CD4-positive, alpha-beta T cell (primary cell): Measurements from ENCODE around the gene RGMA. TPM values are rescaled to one million over a fixed set of nuclear protein-coding genes. Genes with fewer than 3 reads are reported as not detected.

Source experiments
- ATAC-seq: fragments of 200-7000 bp; cut with Tn5 transposase; one replicate; pipeline ENCODE4 v1.10.0; 2022; ENCODE audit warnings: mild to moderate bottlenecking; ENCODE audit not compliant: poor library complexity
- CTCF ChIA-PET: fragments of 350-600 bp; sonication (Branson Sonifier 250); formaldehyde crosslinking; loops from one replicate; lab custom pipeline; 2021; ENCODE audit warnings: antibody characterized with exemption, inconsistent platforms; lab: Charles Lee
- POLR2A ChIA-PET: fragments of 350-600 bp; sonication (Branson Sonifier 250); formaldehyde crosslinking; loops from one replicate; lab custom pipeline; 2021; ENCODE audit warnings: antibody characterized with exemption, inconsistent platforms; lab: Charles Lee
- DNase-seq, 14 experiments: peaks; one replicate each; pipeline ENCODE4 v3.0.0-alpha.2; 2013 to 2020; ENCODE audit warnings: mixed read lengths in 2 of 14
- H3K27ac ChIP-seq, 2 donors: one replicate each; pipeline versions ENCODE4 v1.5.1 to v1.7.0; 2013; ENCODE audit warnings: low read length in 2 of 2, low read depth in 1 of 2, mild to moderate bottlenecking in 1 of 2
- H3K27me3 ChIP-seq, 2 experiments: 1 replicate in 1 of 2; 2 replicates in 1 of 2; pipeline versions ENCODE4 v1.6.1 to v1.7.0; 2013; ENCODE audit warnings: low read length in 2 of 2, control low read depth in 1 of 2, mild to moderate bottlenecking in 1 of 2, moderate library complexity in 1 of 2; ENCODE audit not compliant: insufficient read depth in 2 of 2, control insufficient read depth in 1 of 2
- H3K36me3 ChIP-seq: one replicate; pipeline ENCODE4 v1.6.1; 2013; ENCODE audit warnings: low read length, control low read depth; ENCODE audit not compliant: insufficient read depth
- H3K4me1 ChIP-seq: one replicate; pipeline ENCODE4 v1.6.1; 2013; ENCODE audit warnings: low read length, control low read depth; ENCODE audit not compliant: insufficient read depth
- H3K4me3 ChIP-seq: one replicate; pipeline ENCODE4 v1.5.1; 2013; ENCODE audit warnings: mild to moderate bottlenecking, low read length, moderate library complexity
- H3K9me3 ChIP-seq, 2 experiments: 1 replicate in 1 of 2; 2 replicates in 1 of 2; pipeline versions ENCODE4 v1.6.1 to v1.7.0; 2013; ENCODE audit warnings: low read length in 2 of 2, mild to moderate bottlenecking in 2 of 2, control low read depth in 1 of 2, moderate library complexity in 1 of 2; ENCODE audit not compliant: control insufficient read depth in 1 of 2, insufficient read depth in 1 of 2
- H3K27ac Mint-ChIP-seq: one replicate; pipeline ENCODE4 v1.8.0; 2020; ENCODE audit warnings: mixed read lengths
- H3K27me3 Mint-ChIP-seq: one replicate; pipeline ENCODE4 v1.8.0; 2021; ENCODE audit warnings: mixed read lengths
- H3K36me3 Mint-ChIP-seq: one replicate; pipeline ENCODE4 v1.8.0; 2021; ENCODE audit warnings: low read depth, mixed read lengths
- H3K4me1 Mint-ChIP-seq: one replicate; pipeline ENCODE4 v1.8.0; 2021; ENCODE audit warnings: low read depth, mixed read lengths
- H3K4me3 Mint-ChIP-seq: one replicate; pipeline ENCODE4 v1.8.0; 2020; ENCODE audit warnings: mild to moderate bottlenecking, mixed read lengths
- H3K9me3 Mint-ChIP-seq: one replicate; pipeline ENCODE4 v1.8.0; 2020; ENCODE audit warnings: mixed read lengths
- CTCF ChIP-seq: fragments of 200-600 bp; IDR thresholded peaks from one replicate; pipeline ENCODE4 v1.8.0; 2022; ENCODE audit warnings: antibody characterized with exemption, mild to moderate bottlenecking
- intact Hi-C, 2 experiments: fragments of 100-400 bp; cut with DNase I in 1 of 2; cut with micrococcal nuclease in 1 of 2; formaldehyde crosslinking; loops; one replicate each; pipeline versions ENCODE4 v1.15.1 to v1.9.0; 2023 to 2025; cut with DNase I, micrococcal nuclease
- total RNA-seq, 174 experiments: library from RNA in 2 of 174; stranded (reverse) in 2 of 174; gene quantifications; one replicate each; pipeline ENCODE4 v1.2.3 and lab custom pipeline; 2021 to 2026

RGMA gene
- total RNA-seq, 2 experiments from 2014 or later = not detected

- H3K27ac ChIP-seq = no peak overlapping the region
- H3K36me3 ChIP-seq = peaks cover 98% of the 10 kb centered on the region
- ChIA-PET CTCF (interaction anchor here (2.0 to 2.2 kb wide), 2 partner anchors 10 to 11 kb away, joined by 5 read pairs; no protein-coding TSS in a partner anchor), POLR2A (no interaction called here)
- H3K27me3 ChIP-seq = no peaks in the 10 kb centered on the region
- Mint-ChIP-seq H3K9me3 (no peaks in the 10 kb centered on the region), H3K27ac (peak overlapping the region; percentile 7), H3K4me1 (peaks cover 42% of the 10 kb centered on the region), H3K36me3 (peaks cover 95% of the 10 kb centered on the region), H3K4me3 (no peak overlapping the region), H3K27me3 (no peaks in the 10 kb centered on the region)
- H3K4me1 ChIP-seq = peaks cover 7% of the 10 kb centered on the region
- TF ChIP-seq CTCF = no peak
- H3K9me3 ChIP-seq = no peaks in the 10 kb centered on the region
- no peak for DNase-seq
- H3K4me3 ChIP-seq = no peak overlapping the region
- intact Hi-C loops = loop anchor here (5.0 to 10.0 kb wide), 2 partner anchors 33 to 195 kb away; no protein-coding TSS in a partner anchor
- ATAC-seq = no peak
These were observed 99.0 kb downstream of the RGMA start for GRCh38 chr15:92990031-92990430.

- DNase-seq = no peak
- peaks cover 95% of the 10 kb centered on the region for H3K36me3 Mint-ChIP-seq
- Histone ChIP-seq H3K27me3 (no peaks in the 10 kb centered on the region), H3K9me3 (no peaks in the 10 kb centered on the region), H3K36me3 (peaks cover 98% of the 10 kb centered on the region), H3K4me1 (peaks cover 7% of the 10 kb centered on the region), H3K4me3 (no peak overlapping the region), H3K27ac (no peak overlapping the region)
- peak overlapping the region; percentile 7 for H3K27ac Mint-ChIP-seq
- ChIA-PET POLR2A (interaction anchor here (0.6 kb wide), 1 partner anchor 44 kb away, joined by 3 read pairs; no protein-coding TSS in a partner anchor), CTCF (interaction anchor here (0.7 to 2.2 kb wide), 5 partner anchors 9 to 1716 kb away, joined by 3 to 5 read pairs (median 5); no protein-coding TSS in a partner anchor)
- no peaks in the 10 kb centered on the region for H3K27me3 Mint-ChIP-seq
- H3K4me3 Mint-ChIP-seq = no peak overlapping the region
- intact Hi-C loops = no loop called here
- no peak for TF ChIP-seq CTCF
- no peak for ATAC-seq
- peaks cover 38% of the 10 kb centered on the region for H3K4me1 Mint-ChIP-seq
- H3K9me3 Mint-ChIP-seq = no peaks in the 10 kb centered on the region
These were observed 99.5 kb downstream of the RGMA start for GRCh38 chr15:92989470-92989869.

Other genes starting within 250 kb of the RGMA start
- 100 to 1,000 TPM; 615 to 660 TPM for gene CHD2, start 188.9 kb downstream of the RGMA start, total RNA-seq